GM19372 (cell line): ENCODE data around the gene UAP1.

Source experiments
- ATAC-seq: cut with Tn5 transposase; IDR thresholded peaks from one replicate; pipeline ENCODE4 v1.9.1; 2021; ENCODE audit warnings: mild to moderate bottlenecking, low read depth, moderate library complexity; ENCODE audit not compliant: unreplicated experiment

UAP1 gene

DNA sequence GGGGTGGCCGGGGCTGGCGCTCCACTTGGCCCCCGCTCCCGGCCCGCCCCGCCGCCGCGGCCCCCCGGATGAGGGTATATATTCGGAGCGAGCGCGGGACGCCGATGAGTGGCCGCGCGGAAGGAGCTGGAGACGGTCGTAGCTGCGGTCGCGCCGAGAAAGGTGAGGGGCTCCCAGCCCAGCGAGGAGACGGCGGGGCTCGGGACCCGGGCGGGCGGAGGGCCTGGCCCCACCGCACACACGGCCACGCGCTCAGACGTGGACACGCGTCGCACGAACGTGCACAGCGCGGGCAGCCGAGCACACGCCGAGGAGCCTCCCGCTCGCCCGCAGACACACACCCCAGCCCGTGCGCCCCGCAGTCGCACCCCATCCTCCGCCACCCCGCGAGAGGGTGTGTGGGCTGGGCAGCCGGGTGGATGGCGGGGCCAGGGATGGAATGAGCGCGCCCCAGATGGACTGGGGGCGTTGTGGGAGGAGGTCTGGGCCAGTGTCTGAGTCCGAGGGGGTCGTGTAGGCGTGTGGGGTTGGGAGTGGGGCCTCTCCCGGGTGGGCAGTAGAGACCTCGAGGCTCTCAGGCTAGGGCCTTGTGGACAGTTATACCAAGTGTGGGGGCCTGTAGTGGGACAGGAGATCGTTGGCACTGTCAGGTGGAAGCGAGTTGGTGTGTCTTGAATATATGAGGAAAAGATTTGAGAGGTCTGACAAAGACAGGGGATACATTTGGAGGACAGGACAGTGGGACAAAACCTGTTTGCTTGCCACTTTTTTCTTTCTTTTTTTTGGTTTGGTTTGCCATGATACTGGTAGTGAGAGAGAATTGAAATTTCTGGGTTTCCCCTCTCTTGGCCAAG, at the start of gene UAP1:
Gene UAP1, plus strand, starts transcription at position 107 of the 854 bp plus-strand sequence. CDS start 4,347 bp downstream, outside the sequence.
- peak; percentile 37 for ATAC-seq

DNA sequence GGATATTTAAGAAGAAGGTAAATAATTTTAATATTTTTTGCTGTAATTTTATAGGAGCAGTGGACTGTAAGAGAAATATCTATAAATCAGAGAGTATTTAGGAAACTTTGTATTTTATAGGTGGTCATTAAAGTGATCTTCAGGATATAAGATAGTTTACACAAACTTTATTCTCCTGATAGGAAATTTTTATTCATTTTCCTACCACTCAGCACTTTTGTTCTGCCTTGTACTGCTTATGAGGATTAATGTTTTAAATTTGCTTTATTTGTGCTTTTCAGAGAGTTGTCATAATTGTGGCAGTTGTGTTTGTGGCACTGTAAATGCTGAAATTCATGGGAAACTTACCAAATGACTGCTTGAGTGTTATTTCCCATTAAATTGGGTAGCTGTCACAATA, 34.2 kb upstream of the UAP1 start:
- no peak for ATAC-seq

DNA sequence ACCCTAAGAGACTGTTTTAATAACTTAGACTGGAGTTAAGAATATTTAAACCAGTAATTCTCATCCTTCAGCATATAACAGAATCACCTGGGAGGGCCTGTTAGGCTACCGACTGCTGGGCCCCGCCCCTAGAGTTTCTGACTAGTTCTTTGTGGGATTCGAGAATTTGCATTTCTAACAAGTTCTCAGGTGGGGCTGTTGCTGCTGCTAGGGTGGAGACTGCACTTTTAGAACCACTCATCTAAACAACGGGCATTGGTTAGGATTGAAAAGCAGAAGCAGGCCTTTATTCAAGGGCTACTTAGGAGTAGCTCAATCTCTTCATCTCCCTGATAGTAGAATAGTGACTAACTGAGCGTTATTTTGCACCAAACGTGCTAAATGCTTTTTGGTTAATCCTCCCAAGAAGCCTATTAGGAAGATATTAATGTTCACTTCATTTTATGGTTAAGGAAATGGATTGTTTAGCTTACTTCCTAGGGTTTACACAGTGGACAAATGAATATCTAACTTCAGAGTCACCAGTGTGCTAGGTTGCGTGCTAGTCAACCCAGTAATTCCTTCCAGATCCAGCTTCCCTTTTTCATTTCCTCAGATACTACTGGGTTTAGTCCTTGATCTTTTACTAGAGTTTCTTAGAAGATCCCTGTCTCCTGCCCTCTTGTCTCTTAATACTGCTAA, 31.1 kb upstream of the UAP1 start:
- ATAC-seq: peak; percentile 84

DNA sequence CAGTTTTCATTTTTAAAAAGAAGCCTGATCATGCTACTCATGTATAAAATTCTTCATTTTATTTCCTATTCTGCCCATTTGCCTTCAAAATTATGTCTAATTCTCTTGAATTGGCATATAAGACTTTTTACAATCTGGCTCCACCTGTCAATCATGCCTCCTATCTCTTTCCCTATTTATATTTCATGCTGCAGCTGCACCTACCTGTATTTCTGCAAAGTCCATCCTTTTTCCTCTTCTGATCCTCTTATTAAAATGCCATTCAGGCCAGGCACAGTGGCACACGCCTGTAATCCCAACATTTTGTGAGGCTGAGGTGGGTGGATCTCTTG, 30.6 kb upstream of the UAP1 start:
- no peak for ATAC-seq

DNA sequence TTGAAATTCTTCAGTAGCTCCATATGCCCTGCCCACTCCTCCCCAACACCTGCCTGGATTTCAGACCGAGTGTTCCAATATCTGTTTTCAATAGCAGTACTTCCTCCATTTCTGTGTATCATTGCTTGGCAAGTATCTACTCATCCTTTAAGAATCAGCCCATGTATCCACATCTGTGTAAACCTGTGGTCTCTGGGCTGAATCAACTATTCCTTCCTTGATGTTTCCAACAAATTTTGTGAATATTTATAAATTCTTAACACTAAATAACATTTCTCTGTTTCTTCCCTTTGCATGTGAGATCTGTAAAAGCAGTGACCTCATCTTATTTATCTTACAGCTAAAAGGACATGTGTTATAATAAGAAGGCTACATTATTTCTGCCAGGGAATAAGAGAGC, 26.0 kb upstream of the UAP1 start:
- ATAC-seq: no peak

DNA sequence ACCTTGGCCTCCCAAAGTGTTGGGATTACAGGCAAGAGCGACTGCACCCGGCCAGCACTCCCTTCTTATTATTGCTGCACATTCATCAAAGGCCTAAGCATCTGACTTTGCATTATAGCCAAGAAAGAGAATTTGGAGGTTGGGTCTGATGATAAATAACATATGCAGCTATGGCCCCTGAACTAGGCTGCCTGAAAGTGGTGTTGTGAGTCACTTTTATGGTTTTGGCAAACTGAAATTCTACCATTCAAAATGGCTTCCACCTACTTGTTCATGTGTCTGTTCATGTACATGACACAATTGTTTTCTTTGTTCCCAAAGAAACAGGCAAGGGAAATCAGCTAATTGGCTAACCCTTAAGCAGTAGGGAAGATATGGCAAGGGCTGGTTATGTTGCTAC, 25.0 kb upstream of the UAP1 start:
- no peak for ATAC-seq

DNA sequence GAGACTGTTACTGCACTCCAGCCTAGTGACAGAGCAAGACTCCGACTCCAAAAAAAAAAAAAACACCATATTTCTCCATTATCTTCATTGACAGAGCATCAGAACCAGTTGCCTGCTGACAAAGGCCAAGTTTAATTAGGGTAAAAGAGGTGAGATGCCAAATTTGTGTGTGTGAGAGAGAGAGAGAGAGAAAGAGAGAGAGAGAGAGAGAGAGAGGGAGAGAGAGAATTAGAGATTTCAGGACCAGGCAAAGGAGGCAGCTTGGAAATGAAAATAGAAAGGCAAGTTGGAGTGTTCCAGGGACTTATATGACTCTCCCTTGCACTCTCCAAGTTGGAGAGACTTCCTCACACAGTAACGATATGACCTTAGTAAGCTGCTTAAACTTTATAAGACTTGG, 24.3 kb upstream of the UAP1 start:
- ATAC-seq: no peak

DNA sequence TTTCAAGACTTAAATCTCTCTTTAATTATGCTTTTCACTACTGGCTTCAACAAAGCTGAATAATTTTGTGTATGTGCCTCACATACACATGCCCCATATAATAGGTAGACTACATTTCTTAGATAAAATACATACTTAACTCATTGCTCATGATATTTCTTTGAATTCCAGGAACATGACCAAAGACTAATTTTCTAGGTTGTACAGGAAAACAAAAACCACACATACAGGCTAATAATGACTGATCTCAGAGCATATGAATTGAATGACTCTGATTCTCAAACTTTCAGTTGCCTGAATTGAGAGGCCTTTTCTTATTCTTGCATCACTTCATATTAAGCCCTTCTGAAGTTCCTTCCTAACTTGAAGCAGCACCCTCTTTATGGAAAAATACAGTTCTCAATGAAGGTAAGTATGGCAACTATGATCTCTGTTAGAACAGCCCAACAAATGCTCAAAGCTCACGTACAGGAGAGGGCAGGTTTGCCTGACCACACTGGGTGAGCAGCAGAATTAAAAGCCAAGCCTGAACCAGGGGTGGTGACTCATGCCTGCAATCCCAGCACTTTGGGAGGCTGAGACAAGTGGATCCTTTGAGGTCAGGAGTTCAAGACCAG, 22.6 kb upstream of the UAP1 start:
- ATAC-seq: no peak

DNA sequence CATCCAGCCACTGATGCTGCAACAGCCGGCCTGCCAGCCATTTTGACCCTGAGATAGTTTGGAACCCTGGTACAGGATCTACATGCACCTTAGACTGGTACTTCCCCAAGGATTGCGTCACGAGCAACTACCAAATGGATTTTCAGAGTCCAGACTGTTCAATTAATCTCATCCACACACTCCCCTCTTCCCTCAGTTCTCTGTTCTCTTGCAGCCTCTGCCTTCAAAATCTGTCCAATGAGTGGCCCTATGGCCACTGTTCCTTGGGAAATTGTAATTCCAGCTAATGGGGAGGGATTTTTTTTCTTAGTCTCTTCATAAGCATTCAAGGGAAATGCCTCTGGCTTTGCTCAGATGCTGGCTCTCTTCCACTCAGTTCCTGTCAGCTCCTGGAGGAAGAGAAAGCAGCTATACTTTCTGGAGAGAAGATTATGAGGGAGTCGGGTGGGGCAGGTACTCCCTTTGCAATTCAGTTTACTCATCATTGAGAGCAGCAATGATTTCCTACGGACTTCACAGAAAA, 19.8 kb upstream of the UAP1 start:
- ATAC-seq: no peak

DNA sequence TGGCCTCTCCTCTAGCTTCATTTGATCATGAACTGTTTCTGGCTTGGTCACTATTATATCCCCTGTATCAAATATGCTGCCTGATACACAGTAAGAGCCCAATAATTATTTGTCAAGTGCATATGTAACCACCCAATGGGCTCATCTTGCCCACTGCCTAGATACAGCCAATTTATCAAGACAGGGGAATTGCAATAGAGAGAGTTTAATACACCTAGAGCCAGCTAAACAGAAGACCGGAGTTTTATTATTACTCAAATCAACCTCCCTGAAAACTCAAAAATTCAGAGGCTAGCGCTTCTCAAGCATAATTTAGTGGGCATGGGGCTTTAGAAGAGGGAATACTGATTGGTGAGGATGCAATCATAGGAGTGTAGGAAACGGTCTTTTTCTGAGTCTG, 18.3 kb upstream of the UAP1 start:
- ATAC-seq: no peak

DNA sequence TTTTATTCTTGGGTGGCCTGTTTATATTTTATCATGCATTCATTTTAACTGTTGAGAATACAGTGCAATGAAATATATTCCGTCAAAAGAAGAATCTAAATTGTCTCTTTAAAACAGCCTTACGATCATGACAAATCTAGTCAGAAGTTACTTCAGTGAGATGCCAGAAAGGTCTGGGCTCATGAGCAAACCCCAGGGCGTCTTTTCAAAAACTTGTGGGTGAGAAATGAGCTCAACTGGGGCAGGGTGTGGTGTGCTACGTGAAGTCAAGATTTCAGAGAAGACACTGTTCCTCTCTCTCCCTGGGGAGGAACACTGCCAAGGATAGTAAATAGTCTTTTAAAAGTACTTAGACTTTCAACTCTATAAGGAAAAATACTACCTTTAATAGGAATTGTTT, 13.4 kb upstream of the UAP1 start:
- no peak for ATAC-seq

DNA sequence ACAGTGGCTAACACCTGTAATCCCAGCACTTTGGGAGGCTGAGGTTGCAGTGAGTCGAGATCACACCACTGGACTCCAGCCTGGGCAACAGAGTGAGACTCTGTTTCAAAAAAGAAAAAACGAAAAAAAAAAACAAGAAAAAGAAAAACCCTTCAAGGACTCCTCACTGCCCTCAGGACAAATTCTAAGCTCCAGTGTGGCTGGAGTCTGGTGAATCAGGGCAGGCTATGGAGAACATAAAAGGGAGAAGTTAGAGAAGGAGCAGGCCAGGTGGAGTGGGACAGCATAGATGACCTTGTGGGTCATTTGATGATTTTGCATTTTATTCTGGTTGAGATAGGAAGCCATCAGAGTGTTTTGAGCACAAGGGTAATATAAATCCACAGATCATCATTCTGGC, 12.5 kb upstream of the UAP1 start:
- ATAC-seq: no peak

DNA sequence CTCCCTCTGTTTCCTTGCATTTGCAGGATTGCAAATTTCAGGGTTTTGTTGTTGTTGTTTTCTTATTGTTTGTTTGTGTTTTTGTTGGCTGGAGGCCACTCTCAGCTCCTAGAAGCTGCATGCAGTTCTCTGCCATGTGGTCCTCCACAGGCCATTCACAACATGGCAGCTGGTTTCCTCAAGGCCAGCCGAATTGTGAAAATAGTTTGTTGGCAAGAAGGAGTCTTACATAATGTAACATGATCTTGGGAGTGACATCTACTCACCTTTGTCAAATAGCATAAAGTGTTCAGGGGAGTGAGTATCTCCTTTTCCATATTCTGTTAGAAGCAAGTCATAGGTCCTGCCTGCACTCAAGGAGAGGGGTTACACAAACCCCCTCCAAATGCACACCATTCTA, 10.6 kb upstream of the UAP1 start:
- ATAC-seq: no peak

DNA sequence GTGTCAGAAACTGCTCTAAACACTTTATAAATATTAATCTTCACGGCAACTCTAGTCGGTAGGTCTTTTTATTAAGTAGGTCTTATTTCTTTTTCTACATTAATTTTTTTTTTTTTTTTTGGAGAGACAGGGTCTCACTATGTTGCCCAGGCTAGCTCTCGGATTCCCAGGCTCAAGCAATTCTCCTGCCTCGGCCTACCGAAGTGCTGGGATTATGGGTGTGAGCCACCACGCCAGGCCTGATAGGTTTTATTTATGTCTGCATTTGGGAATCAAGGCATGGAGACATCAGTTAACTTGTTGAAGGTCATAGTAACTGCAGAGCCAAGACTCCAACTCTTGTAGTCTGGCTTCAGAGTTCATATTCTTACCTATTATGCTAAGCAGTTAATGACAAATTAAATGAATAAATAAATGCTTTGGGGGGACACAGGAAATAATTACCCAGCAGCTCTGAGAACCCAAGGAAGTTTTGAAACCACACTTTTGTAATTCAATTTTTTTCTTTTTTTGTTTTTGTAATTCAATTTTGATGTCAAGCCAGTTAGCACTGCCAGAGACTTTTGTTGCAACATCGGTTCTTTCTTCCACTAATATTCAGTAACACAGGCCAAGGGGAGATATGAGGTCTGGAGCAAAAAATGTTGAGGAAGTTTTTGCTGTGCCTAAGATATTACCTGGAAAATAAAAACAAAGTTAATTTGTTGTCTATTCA, 9.4 kb upstream of the UAP1 start:
- ATAC-seq: no peak

DNA sequence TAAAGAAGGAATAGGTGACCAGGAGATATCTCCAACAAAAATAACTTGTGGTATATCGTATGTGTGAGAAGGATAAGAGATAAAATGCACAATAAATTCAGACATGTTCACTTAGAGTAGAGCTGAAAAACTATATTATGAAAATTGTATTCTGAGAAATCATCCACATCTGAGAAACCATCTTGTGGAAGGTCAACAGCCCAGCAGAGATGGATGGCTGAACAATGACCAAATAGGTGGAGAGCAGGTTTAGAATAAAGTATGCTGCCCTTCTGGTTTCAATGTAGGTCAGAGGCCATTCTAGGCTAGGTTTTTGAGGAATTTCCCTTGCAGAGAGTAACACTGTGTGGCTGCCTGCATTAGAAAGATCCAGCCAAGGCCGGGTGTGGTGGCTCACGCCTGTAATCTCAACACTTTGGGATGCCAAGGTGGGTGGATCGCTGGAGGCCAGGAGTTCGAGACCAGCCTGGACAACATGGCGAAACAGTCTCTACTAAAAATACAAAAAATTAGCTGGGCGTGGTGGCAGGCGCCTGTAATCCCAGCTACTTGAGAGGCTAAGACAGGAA, 8.8 kb upstream of the UAP1 start:
- no peak for ATAC-seq

DNA sequence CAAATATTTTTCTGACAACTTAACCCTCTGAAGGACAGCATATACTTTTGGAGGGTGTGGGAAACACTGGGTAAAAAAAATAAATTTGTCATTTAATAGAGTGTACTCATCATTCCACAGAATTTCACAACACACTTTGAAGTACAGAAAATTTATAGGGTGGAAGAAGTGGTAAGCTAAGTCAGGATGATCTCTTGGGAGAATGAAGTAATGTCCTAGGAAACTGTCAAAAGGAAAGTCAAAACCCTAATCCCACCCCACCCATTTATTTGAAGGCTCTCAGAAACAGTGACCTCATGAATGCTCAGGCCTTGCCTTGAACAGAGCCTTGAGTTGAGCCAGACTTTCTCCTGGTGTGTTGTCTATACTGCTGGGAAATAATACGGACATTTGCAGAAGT, 7.3 kb upstream of the UAP1 start:
- no peak for ATAC-seq

DNA sequence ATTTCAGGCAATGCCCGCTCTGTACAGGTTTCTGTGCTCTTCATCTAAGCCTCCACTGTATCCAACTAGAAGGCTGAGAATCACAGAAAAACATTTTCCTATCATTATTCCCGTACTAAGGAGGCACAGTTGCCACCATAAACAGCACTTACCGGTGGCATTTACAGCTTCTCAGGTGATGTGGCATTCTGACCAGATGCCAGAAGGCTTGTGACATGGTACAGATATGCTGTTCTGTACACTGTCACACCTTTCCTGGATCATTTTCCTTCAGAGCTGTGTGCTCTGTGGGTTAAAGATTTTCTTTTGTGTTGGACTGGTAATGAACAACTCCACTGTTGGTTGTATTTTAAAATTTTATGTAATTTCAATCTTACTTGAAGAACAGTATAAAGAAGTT, 4.0 kb upstream of the UAP1 start:
- ATAC-seq: no peak

DNA sequence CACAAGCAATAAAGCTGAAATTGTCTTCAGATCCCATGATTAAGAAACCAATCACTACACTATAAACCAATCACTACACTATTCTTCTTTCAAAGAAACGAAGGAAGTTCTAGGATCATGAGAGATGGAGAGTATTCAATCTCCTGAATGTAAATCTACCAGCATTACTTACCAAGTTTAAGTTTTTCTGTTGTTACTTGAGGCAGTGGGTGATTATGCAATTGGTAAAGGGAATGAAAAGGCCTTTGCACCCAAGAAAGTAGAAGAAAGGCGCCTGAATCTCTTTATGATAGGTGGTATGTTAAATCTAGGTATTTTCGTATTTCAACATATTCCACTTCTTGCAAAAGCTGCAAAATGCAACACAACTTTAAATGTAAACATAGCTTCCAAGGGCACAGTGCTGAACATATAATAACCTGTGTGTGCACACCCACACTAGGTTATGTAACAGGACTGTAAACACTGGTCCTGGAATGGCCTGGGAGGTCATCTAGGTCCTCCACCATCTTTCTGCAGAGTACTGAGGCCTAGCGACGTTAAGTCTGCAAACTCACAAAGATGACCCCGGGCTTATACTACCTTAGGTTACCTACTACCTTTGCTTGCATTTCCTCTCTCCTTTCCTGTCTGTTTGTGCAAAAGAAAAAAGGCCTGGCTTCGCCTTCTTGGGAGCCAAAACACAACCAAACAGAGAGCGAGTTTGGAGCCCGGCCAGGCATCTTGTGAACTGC, 1.1 kb upstream of the UAP1 start:
- ATAC-seq: no peak

DNA sequence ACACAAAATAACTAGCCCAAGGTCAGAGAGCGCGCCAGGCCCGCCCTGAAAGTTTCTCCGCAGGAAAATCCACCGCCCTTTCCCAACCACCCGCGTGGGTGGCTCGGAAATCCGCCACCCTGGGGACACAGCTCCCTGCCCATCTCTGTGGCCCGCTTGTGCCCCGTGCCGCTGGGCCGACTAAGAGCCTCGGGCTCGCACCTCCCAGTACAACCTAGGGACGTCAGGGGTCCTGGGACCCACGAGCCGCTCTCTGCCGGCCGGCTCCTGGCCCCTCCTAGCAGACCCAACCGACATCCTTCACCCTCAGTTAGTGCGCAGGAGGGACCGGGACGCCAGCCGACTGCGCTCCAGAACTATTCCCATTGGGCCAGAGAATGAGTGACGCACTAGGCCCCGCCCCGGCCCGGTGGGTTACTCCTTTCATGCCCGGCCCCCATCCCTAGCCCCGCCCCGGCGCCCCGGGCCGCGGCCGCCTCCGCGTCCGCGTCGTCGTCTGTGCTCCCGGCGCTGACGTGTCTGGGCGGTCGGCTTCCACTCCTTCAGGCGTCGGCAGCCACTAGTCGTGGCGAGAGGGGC, 396 bp upstream of the UAP1 start:
- ATAC-seq: peak; percentile 90

DNA sequence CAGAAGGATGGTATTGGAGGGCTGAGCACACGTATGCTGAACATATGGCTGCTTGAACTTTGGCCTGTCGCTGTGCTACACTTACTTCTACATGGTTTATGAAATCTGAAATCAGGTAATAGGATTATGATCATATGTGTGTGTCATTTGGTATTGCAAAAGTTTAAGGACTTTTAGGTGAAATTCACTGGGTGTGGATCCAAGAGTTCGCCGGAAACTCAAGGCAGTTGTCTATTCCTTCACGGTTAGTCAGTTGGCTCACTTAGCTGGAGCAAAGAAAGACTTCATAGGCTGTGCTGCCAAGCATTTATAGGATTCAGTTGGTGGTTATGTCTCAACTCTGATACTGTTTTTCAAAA, 927 bp downstream of the UAP1 start:
- ATAC-seq: no peak
